OCI-LY1 (cell line): ENCODE results near the gene SCAPER.

Experiments used
- H2AFZ ChIP-seq: fragments of 200-600 bp; sonication (generic), shearing (Covaris generic); 2 replicates; pipeline ENCODE4 v1.6.0; 2014; ENCODE audit warnings: antibody characterized with exemption, mild to moderate bottlenecking, low read length
- H3F3A ChIP-seq: fragments of 200-600 bp; sonication (generic), shearing (Covaris generic); 2 replicates; pipeline ENCODE4 v1.6.0; 2014; ENCODE audit warnings: mild to moderate bottlenecking, antibody characterized with exemption, low read length, moderate library complexity; ENCODE audit not compliant: insufficient read depth
- H3K27ac ChIP-seq: fragments of 200-600 bp; sonication (generic); 2 replicates; pipeline ENCODE4 v1.5.1; 2014; ENCODE audit warnings: low read length, mixed run types, mild to moderate bottlenecking, low read depth; ENCODE audit not compliant: poor library complexity, severe bottlenecking
- H3K27me3 ChIP-seq: fragments of 200-600 bp; sonication (generic); 2 replicates; pipeline ENCODE4 v1.6.0; 2014; ENCODE audit warnings: antibody characterized with exemption, mild to moderate bottlenecking, low read length, moderate library complexity; ENCODE audit not compliant: insufficient read depth
- H3K36me3 ChIP-seq: fragments of 200-600 bp; sonication (generic); 2 replicates; pipeline ENCODE4 v1.6.1; 2014; ENCODE audit warnings: mild to moderate bottlenecking, antibody characterized with exemption, low read length, moderate library complexity, mixed read lengths; ENCODE audit not compliant: insufficient read depth
- H3K4me1 ChIP-seq: fragments of 200-600 bp; sonication (generic); 2 replicates; pipeline ENCODE4 v1.5.1; 2014; ENCODE audit warnings: mild to moderate bottlenecking, low read length, moderate library complexity; ENCODE audit not compliant: insufficient read depth, severe bottlenecking
- H3K4me2 ChIP-seq: fragments of 200-600 bp; sonication (generic), shearing (Covaris generic); 2 replicates; pipeline ENCODE4 v1.6.1; 2014; ENCODE audit warnings: low read length
- H3K4me3 ChIP-seq: fragments of 200-600 bp; sonication (generic); 2 replicates; pipeline ENCODE4 v1.5.1; 2014; ENCODE audit warnings: low read length, low read depth, mild to moderate bottlenecking, mixed read lengths; ENCODE audit not compliant: poor library complexity, severe bottlenecking
- H3K79me2 ChIP-seq: fragments of 200-600 bp; shearing (Covaris generic); 2 replicates; pipeline ENCODE4 v1.6.1; 2016; ENCODE audit warnings: mixed run types, low read length, mixed read lengths; ENCODE audit not compliant: insufficient read depth
- H3K9ac ChIP-seq: fragments of 200-600 bp; sonication (generic), shearing (Covaris generic); 2 replicates; pipeline ENCODE4 v1.6.1; 2014; ENCODE audit warnings: mild to moderate bottlenecking, low read length, mixed read lengths
- H3K9me2 ChIP-seq: fragments of 200-600 bp; sonication (generic), shearing (Covaris generic); 2 replicates; pipeline ENCODE4 v1.6.1; 2014; ENCODE audit warnings: low read depth, mild to moderate bottlenecking, low read length, mixed read lengths
- H3K9me3 ChIP-seq: fragments of 200-600 bp; shearing (Covaris generic); 2 replicates; pipeline ENCODE4 v1.6.1; 2014; ENCODE audit warnings: low read length, mixed read lengths
- H4K20me1 ChIP-seq: fragments of 200-600 bp; sonication (generic), shearing (Covaris generic); 2 replicates; pipeline ENCODE4 v1.6.0; 2016; ENCODE audit warnings: mild to moderate bottlenecking, low read length; ENCODE audit not compliant: insufficient read depth
- CTCF ChIP-seq: fragments of 200-600 bp; sonication (generic), shearing (Covaris generic); IDR thresholded peaks from 2 replicates; pipeline ENCODE4 v1.5.1; 2017; ENCODE audit warnings: mild to moderate bottlenecking, antibody characterized with exemption, low read length, moderate library complexity, mixed read lengths
- EZH2 ChIP-seq: fragments of 200-600 bp; sonication (generic), shearing (Covaris generic); IDR thresholded peaks from 2 replicates; pipeline ENCODE4 v1.8.0; 2017; ENCODE audit warnings: borderline replicate concordance, mixed run types, mild to moderate bottlenecking, antibody characterized with exemption, low read length, moderate library complexity, mixed read lengths

SCAPER gene

GRCh38 chr15:76343313-76343996, 561.7 kb downstream of the SCAPER start:
- H3K4me1 ChIP-seq = peaks cover 31% of the 10 kb centered on the region
- H3K27me3 ChIP-seq = peaks cover 5% of the 10 kb centered on the region
- no peaks in the 10 kb centered on the region for H3K36me3 ChIP-seq
- no peaks in the 10 kb centered on the region for H3F3A ChIP-seq
- no peak overlapping the region for H2AFZ ChIP-seq
- H3K4me3 ChIP-seq = no peak overlapping the region
- no peaks in the 10 kb centered on the region for H4K20me1 ChIP-seq
- no peak overlapping the region for H3K27ac ChIP-seq
- H3K9me2 ChIP-seq = no peaks in the 10 kb centered on the region
- no peaks in the 10 kb centered on the region for H3K79me2 ChIP-seq
- no peak overlapping the region for H3K4me2 ChIP-seq
- H3K9me3 ChIP-seq = no peaks in the 10 kb centered on the region
- TF ChIP-seq EZH2 (no peak), CTCF (no peak)
- H3K9ac ChIP-seq = no peak overlapping the region

GRCh38 chr15:76342382-76343201, 562.5 kb downstream of the SCAPER start:
- no peak overlapping the region for H3K4me2 ChIP-seq
- H3F3A ChIP-seq = no peaks in the 10 kb centered on the region
- H4K20me1 ChIP-seq = no peaks in the 10 kb centered on the region
- peaks cover 1% of the 10 kb centered on the region for H3K27me3 ChIP-seq
- no peaks in the 10 kb centered on the region for H3K9me3 ChIP-seq
- no peak overlapping the region for H3K4me3 ChIP-seq
- no peaks in the 10 kb centered on the region for H3K9me2 ChIP-seq
- no peak overlapping the region for H3K27ac ChIP-seq
- no peaks in the 10 kb centered on the region for H3K36me3 ChIP-seq
- peaks cover 38% of the 10 kb centered on the region for H3K4me1 ChIP-seq
- H2AFZ ChIP-seq = no peak overlapping the region
- H3K9ac ChIP-seq = no peak overlapping the region
- no peaks in the 10 kb centered on the region for H3K79me2 ChIP-seq
- TF ChIP-seq CTCF = no peak
- no peak for TF ChIP-seq EZH2

- no peaks in the 10 kb centered on the region; the same call in 1 of the 2 replicates for H3K27me3 ChIP-seq
- no peak overlapping the region for H3K4me3 ChIP-seq
- no peak overlapping the region for H3K4me2 ChIP-seq
- no peaks in the 10 kb centered on the region for H3K79me2 ChIP-seq
- H3K27ac ChIP-seq = no peak overlapping the region
- H3K9ac ChIP-seq = no peak overlapping the region
- no peaks in the 10 kb centered on the region for H3K9me2 ChIP-seq
- no peaks in the 10 kb centered on the region for H3K9me3 ChIP-seq
- H3K4me1 ChIP-seq = peaks cover 43% of the 10 kb centered on the region
- H3K36me3 ChIP-seq = no peaks in the 10 kb centered on the region
- H3F3A ChIP-seq = no peaks in the 10 kb centered on the region
- H2AFZ ChIP-seq = no peak overlapping the region
- TF ChIP-seq CTCF = no peak
- TF ChIP-seq EZH2 = no peak
- no peaks in the 10 kb centered on the region for H4K20me1 ChIP-seq
These were observed 563.1 kb downstream of the SCAPER start for GRCh38 chr15:76342058-76342381.
